Gastroesophageal sphincter (tissue), 4 donors: Measurements from ENCODE around the gene C14orf132. TPM values are rescaled to one million over a fixed set of nuclear protein-coding genes. Genes with fewer than 3 reads are reported as not detected.

Experiments used
- ATAC-seq: fragments of 150-250 bp; one replicate; pipeline ENCODE4 v1.9.1; 2016; ENCODE audit warnings: mild to moderate bottlenecking, moderate library complexity
- H3K27ac ChIP-seq, 4 donors: fragments of 200-600 bp; sonication (generic) in 3 of 4; 1 replicate in 3 of 4; 2 replicates in 1 of 4; pipeline ENCODE4 v1.5.1; 2016 to 2019
- H3K27me3 ChIP-seq: fragments of 200-600 bp; sonication (generic); one replicate; pipeline ENCODE4 v1.5.1; 2019
- H3K36me3 ChIP-seq, 2 donors: fragments of 200-600 bp; sonication (generic); one replicate each; pipeline ENCODE4 v1.5.1; 2019; ENCODE audit warnings: control low read depth in 1 of 2
- H3K4me1 ChIP-seq, 3 donors: fragments of 200-600 bp; sonication (generic); 1 replicate in 2 of 3; 2 replicates in 1 of 3; pipeline ENCODE4 v1.5.1; 2016 to 2019; ENCODE audit warnings: control low read depth in 2 of 3
- H3K4me3 ChIP-seq, 2 donors: fragments of 200-600 bp; sonication (generic); one replicate each; pipeline ENCODE4 v1.5.1; 2019; ENCODE audit warnings: mild to moderate bottlenecking in 1 of 2, moderate library complexity in 1 of 2
- H3K9me3 ChIP-seq, 3 donors: fragments of 200-600 bp; sonication (generic); one replicate each; pipeline ENCODE4 v1.5.1; 2017 to 2019; ENCODE audit warnings: control low read depth in 2 of 3
- CTCF ChIP-seq, 4 experiments: fragments of 200-600 bp in 2 of 4; fragments of 450-650 bp in 2 of 4; sonication (generic) in 1 of 4; IDR thresholded peaks; one replicate each; pipeline ENCODE4 v1.5.1; 2017 to 2019; ENCODE audit warnings: antibody characterized with exemption in 4 of 4, mild to moderate bottlenecking in 2 of 4, moderate library complexity in 2 of 4
- EP300 ChIP-seq: sonication (generic); formaldehyde crosslinking; IDR thresholded peaks from one replicate; pipeline ENCODE4 v1.6.1; 2017; ENCODE audit warnings: antibody characterized with exemption, mild to moderate bottlenecking
- POLR2A ChIP-seq, 2 donors: fragments of 450-650 bp; IDR thresholded peaks; one replicate each; pipeline ENCODE4 v1.6.1; 2017; ENCODE audit warnings: antibody characterized with exemption in 2 of 2, mild to moderate bottlenecking in 2 of 2, moderate library complexity in 1 of 2
- POLR2AphosphoS5 ChIP-seq: sonication (generic); formaldehyde crosslinking; IDR thresholded peaks from one replicate; pipeline ENCODE4 v1.6.1; 2017; ENCODE audit warnings: antibody characterized with exemption
- WGBS, 2 donors: methylation state at CpG; one replicate each; pipeline ENCODE4 v1.1.5; 2018; ENCODE audit warnings: low coverage in 1 of 2; 5-methylcytosine and 5-hydroxymethylcytosine counted together
- total RNA-seq, 4 donors: library from RNA; depleted of rRNA; stranded (reverse); fragments of >200 nt; gene quantifications; one replicate each; pipeline ENCODE4 v1.1.0, GENCODE V29; 2016

C14orf132 gene
- 100 to 1,000 TPM in 1 of 4 donors, 10 to 100 TPM in 3; 52.0 to 135 (median 74.6) TPM for total RNA-seq

GRCh38 chr14:96038920-96039632, at the start of gene C14orf132:
Gene C14orf132, plus strand, starts transcription at chr14:96039362. Its CDS starts 139 bp downstream, at chr14:96039501.
- peak; percentile 83 for ATAC-seq
- Histone ChIP-seq H3K4me3 (peak within 1 kb of the TSS; percentile 93 to 94), H3K36me3 (no peaks in the 10 kb centered on the region), H3K27ac (peak within 1 kb of the TSS; percentile 90 to 97 (median 94)), H3K4me1 (peaks cover 0 to 63% (median 20%) of the 10 kb centered on the region in 3 donors), H3K9me3 (no peaks in the 10 kb centered on the region), H3K27me3 (peaks cover 4% of the 10 kb centered on the region)
- no CpG with 5 or more reads among the region's 72 CpGs for WGBS, 2 donors
- peak; percentile 70 to 73 for TF ChIP-seq POLR2A (IDR thresholded peaks at IDR 0.05)
- peak; percentile 95 for TF ChIP-seq POLR2AphosphoS5
- TF ChIP-seq EP300, result no peak
- no peak for TF ChIP-seq CTCF (IDR thresholded peaks at IDR 0.05)

- TF ChIP-seq EP300 (no peak), CTCF (IDR thresholded peaks at IDR 0.05) (peak; percentile 75 to 84 (median 78)), POLR2A (IDR thresholded peaks at IDR 0.05) (no peak), POLR2AphosphoS5 (no peak)
- ATAC-seq, result no peak
- H3K4me1 ChIP-seq, result no peaks in the 10 kb centered on the region
- 25 to 35% methylated on average over 2 of the region's 5 CpGs for WGBS, 2 donors
- H3K27ac ChIP-seq, result no peak overlapping the region
- H3K4me3 ChIP-seq, result no peak overlapping the region
- peaks cover 67% of the 10 kb centered on the region for H3K27me3 ChIP-seq
- no peaks in the 10 kb centered on the region for H3K36me3 ChIP-seq
- peaks cover 0 to 30% (median 0%) of the 10 kb centered on the region in 3 donors for H3K9me3 ChIP-seq
Measured at GRCh38 chr14:95993768-95994592, 45.2 kb upstream of the C14orf132 start.

GRCh38 chr14:95994593-95994928, 44.6 kb upstream of the C14orf132 start:
- ATAC-seq, result no peak
- Histone ChIP-seq H3K4me1 (no peaks in the 10 kb centered on the region), H3K4me3 (no peak overlapping the region), H3K36me3 (no peaks in the 10 kb centered on the region), H3K27me3 (peaks cover 63% of the 10 kb centered on the region), H3K27ac (no peak overlapping the region), H3K9me3 (peaks cover 0 to 29% (median 0%) of the 10 kb centered on the region in 3 donors)
- TF ChIP-seq EP300 (no peak), CTCF (IDR thresholded peaks at IDR 0.05) (no peak), POLR2AphosphoS5 (no peak), POLR2A (IDR thresholded peaks at IDR 0.05) (no peak)
- WGBS, 2 donors, result 19 to 22% methylated on average over 3 of the region's 3 CpGs

GRCh38 chr14:95998656-95999055, 40.5 kb upstream of the C14orf132 start:
- 0% methylated on average over 1 of the region's 1 CpG for WGBS, 2 donors
- H3K4me3 ChIP-seq, result no peak overlapping the region
- no peak for TF ChIP-seq POLR2A (IDR thresholded peaks at IDR 0.05)
- TF ChIP-seq EP300, result no peak
- TF ChIP-seq CTCF (IDR thresholded peaks at IDR 0.05), result peak; percentile 24 to 66 (median 64)
- no peak for TF ChIP-seq POLR2AphosphoS5
- H3K4me1 ChIP-seq, result no peaks in the 10 kb centered on the region
- peak; percentile 48 for ATAC-seq
- H3K27me3 ChIP-seq, result peaks cover 60% of the 10 kb centered on the region
- H3K9me3 ChIP-seq, result peaks cover 0 to 10% (median 0%) of the 10 kb centered on the region in 3 donors
- no peak overlapping the region for H3K27ac ChIP-seq
- no peaks in the 10 kb centered on the region for H3K36me3 ChIP-seq
